AG10803 (cell line): ENCODE measurements around the gene AFF3.
A peak's percentile ranks its signal among the peaks of the same experiment; 100 is the strongest.

Experiments used
- DNase-seq: peaks from one replicate; pipeline ENCODE4 v3.0.0; 2010; ENCODE audit warnings: low read depth
- H3K4me3 ChIP-seq: 2 replicates; pipeline ENCODE4 v1.5.1; 2011; ENCODE audit warnings: mild to moderate bottlenecking, low read length, control low read depth
- CTCF ChIP-seq: conservative IDR thresholded peaks from 2 replicates; pipeline ENCODE4 v1.5.1; 2011; ENCODE audit warnings: mild to moderate bottlenecking, low read length, control low read depth, inconsistent platforms

The AFF3 gene

GRCh38 chr2:99974275-99974674 lies 168.1 kb downstream of the AFF3 start:
- no peak for TF ChIP-seq CTCF
- H3K4me3 ChIP-seq: no peak overlapping the region
- DNase-seq: peak; percentile 34

GRCh38 chr2:99971326-99971900 lies 171.0 kb downstream of the AFF3 start:
- TF ChIP-seq CTCF: no peak
- no peak overlapping the region for H3K4me3 ChIP-seq
- DNase-seq: no peak

- DNase-seq: peak; percentile 30
- TF ChIP-seq CTCF: no peak
- H3K4me3 ChIP-seq: no peak overlapping the region
These were observed 172.0 kb downstream of the AFF3 start for GRCh38 chr2:99970292-99970868.

- no peak for TF ChIP-seq CTCF
- DNase-seq: no peak
- no peak overlapping the region for H3K4me3 ChIP-seq
These were observed 181.0 kb downstream of the AFF3 start for GRCh38 chr2:99961196-99961913.

GRCh38 chr2:99960790-99961189 lies 181.6 kb downstream of the AFF3 start:
- no peak overlapping the region for H3K4me3 ChIP-seq
- TF ChIP-seq CTCF: no peak
- no peak for DNase-seq

GRCh38 chr2:99960291-99960690 lies 182.1 kb downstream of the AFF3 start:
- no peak for TF ChIP-seq CTCF
- no peak for DNase-seq
- no peak overlapping the region for H3K4me3 ChIP-seq

- H3K4me3 ChIP-seq: no peak overlapping the region
- no peak for DNase-seq
- TF ChIP-seq CTCF: no peak
These were observed 183.0 kb downstream of the AFF3 start for GRCh38 chr2:99959261-99960014.
